Adrenal gland (tissue), 5 donors: ENCODE measurements around the gene PPIF.

ENCODE experiments used
- POLR2A ChIP-seq, 2 donors: fragments of 450-650 bp; IDR thresholded peaks; one replicate each; pipeline ENCODE4 v1.6.1; 2017; ENCODE audit warnings: antibody characterized with exemption in 2 of 2, mild to moderate bottlenecking in 2 of 2, moderate library complexity in 1 of 2
- TF ChIP-seq, protein P1 (sequence below), 6 experiments: fragments of 450-650 bp in 4 of 6; fragments of 200-600 bp in 2 of 6; sonication (generic) in 1 of 6; IDR thresholded peaks; 1 replicate in 5 of 6; 2 replicates in 1 of 6; pipeline versions ENCODE4 v1.5.1 to v1.8.0; 2016 to 2021; ENCODE audit warnings: antibody characterized with exemption in 6 of 6, mild to moderate bottlenecking in 2 of 6, moderate library complexity in 1 of 6
- donor health status: DM: no; HTN: no; CAD: no.

DNA sequence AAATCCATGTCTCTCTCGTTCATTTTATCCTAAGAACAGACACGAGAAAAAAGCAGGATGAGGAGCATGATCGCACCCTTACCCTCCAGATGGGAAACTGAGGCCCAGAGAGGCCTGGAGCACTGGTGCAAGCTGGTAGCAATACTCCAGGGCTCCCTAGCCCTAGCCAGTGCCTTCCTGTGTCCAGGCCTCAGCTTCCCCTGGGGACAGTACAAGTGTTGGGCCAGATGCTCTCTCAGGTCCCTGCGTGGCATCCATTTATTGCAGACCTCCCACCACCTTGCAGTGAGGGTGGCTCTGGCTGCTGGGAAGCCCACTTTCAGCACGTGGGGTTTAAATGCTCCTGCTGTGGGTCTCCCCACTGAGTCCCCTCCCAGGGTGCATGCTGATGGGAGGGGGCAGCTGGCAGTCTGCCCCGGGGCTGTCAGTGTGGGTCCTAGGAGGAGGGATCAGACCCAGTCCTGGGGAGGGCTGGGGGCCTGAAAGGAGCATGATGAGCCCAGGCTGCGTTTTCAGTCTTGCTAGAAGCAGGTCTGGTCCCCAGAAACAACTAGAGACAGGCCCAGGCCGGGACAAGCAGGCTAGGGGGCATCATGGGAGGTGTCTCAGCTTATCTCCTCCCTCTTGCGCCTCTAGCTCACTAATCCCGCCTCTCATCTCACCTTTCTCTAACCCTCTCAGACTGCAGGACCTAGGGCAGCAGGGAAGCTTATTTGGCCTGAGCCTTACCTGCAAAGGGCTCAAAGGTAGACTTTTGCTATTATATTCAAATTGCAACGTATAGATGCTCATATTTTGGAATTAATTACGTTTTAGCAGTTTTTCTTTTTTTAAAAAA lies 662 bp upstream of the PPIF start:
- TF ChIP-seq, protein P1, sequence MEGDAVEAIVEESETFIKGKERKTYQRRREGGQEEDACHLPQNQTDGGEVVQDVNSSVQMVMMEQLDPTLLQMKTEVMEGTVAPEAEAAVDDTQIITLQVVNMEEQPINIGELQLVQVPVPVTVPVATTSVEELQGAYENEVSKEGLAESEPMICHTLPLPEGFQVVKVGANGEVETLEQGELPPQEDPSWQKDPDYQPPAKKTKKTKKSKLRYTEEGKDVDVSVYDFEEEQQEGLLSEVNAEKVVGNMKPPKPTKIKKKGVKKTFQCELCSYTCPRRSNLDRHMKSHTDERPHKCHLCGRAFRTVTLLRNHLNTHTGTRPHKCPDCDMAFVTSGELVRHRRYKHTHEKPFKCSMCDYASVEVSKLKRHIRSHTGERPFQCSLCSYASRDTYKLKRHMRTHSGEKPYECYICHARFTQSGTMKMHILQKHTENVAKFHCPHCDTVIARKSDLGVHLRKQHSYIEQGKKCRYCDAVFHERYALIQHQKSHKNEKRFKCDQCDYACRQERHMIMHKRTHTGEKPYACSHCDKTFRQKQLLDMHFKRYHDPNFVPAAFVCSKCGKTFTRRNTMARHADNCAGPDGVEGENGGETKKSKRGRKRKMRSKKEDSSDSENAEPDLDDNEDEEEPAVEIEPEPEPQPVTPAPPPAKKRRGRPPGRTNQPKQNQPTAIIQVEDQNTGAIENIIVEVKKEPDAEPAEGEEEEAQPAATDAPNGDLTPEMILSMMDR (IDR thresholded peaks at IDR 0.05), result no peak
- TF ChIP-seq POLR2A (IDR thresholded peaks at IDR 0.05), result no peak
